Thyroid gland (tissue), 4 donors: ENCODE measurements around the gene SRSF3. TPM values are rescaled to one million over a fixed set of nuclear protein-coding genes. Genes with fewer than 3 reads are reported as not detected.

ENCODE experiments used
- DNase-seq, 2 donors: peaks; one replicate each; pipeline ENCODE4 v3.0.0-alpha.2; 2019
- H3K27ac ChIP-seq, 3 donors: fragments of 200-600 bp; sonication (generic); 1 replicate in 2 of 3; 2 replicates in 1 of 3; pipeline ENCODE4 v1.5.1; 2016 to 2019; ENCODE audit warnings: mild to moderate bottlenecking in 1 of 3, moderate library complexity in 1 of 3
- H3K27me3 ChIP-seq: fragments of 200-600 bp; sonication (generic); one replicate; pipeline ENCODE4 v1.5.1; 2019
- H3K36me3 ChIP-seq, 2 donors: fragments of 200-600 bp; sonication (generic); one replicate each; pipeline ENCODE4 v1.5.1; 2016 to 2019
- H3K4me1 ChIP-seq, 2 donors: fragments of 200-600 bp; sonication (generic); one replicate each; pipeline ENCODE4 v1.5.1; 2017 to 2019
- H3K4me3 ChIP-seq, 3 donors: fragments of 200-600 bp; sonication (generic); replicated peaks in 1 of 3; 1 replicate in 2 of 3; 2 replicates in 1 of 3; pipeline ENCODE4 v1.5.1; 2016; ENCODE audit warnings: mild to moderate bottlenecking in 1 of 3
- H3K9me3 ChIP-seq: fragments of 200-600 bp; sonication (generic); one replicate; pipeline ENCODE4 v1.5.1; 2017
- POLR2A ChIP-seq, 2 donors: fragments of 450-650 bp; IDR thresholded peaks; one replicate each; pipeline ENCODE4 v1.6.1; 2017; ENCODE audit warnings: antibody characterized with exemption in 2 of 2, mild to moderate bottlenecking in 2 of 2, moderate library complexity in 1 of 2
- WGBS, 2 donors: methylation state at CpG; one replicate each; pipeline ENCODE4 v1.1.5; 2017; 5-methylcytosine and 5-hydroxymethylcytosine counted together
- intact Hi-C: fragments of 100-400 bp; cut with DNase I; formaldehyde crosslinking; loops from one replicate; pipeline ENCODE4 v1.15.1; 2023
- total RNA-seq, 4 donors: library from RNA; depleted of rRNA; stranded (reverse); fragments of >200 nt; gene quantifications; one replicate each; pipeline ENCODE4 v1.2.3, GENCODE V29; 2016
- TF ChIP-seq, protein P1 (sequence below), 6 experiments: fragments of 200-600 bp in 3 of 6; fragments of 450-650 bp in 3 of 6; sonication (generic) in 3 of 6; IDR thresholded peaks; one replicate each; pipeline ENCODE4 v1.5.1; 2016 to 2019; ENCODE audit warnings: antibody characterized with exemption in 6 of 6, mild to moderate bottlenecking in 2 of 6, inconsistent platforms in 1 of 6, moderate library complexity in 1 of 6

Gene SRSF3
- total RNA-seq, 4 donors from 2014 or later = 120 to 287 (median 144) TPM

GRCh38 chr6:36627801-36628246 lies 33.7 kb downstream of the SRSF3 start:
- H3K36me3 ChIP-seq = no peaks in the 10 kb centered on the region
- DNase-seq = peak; percentile 79 to 85
- 7 to 19% methylated on average over 4 of the region's 4 CpGs for WGBS, 2 donors
- TF ChIP-seq POLR2A (IDR thresholded peaks at IDR 0.05) = no peak
- TF ChIP-seq, protein P1, sequence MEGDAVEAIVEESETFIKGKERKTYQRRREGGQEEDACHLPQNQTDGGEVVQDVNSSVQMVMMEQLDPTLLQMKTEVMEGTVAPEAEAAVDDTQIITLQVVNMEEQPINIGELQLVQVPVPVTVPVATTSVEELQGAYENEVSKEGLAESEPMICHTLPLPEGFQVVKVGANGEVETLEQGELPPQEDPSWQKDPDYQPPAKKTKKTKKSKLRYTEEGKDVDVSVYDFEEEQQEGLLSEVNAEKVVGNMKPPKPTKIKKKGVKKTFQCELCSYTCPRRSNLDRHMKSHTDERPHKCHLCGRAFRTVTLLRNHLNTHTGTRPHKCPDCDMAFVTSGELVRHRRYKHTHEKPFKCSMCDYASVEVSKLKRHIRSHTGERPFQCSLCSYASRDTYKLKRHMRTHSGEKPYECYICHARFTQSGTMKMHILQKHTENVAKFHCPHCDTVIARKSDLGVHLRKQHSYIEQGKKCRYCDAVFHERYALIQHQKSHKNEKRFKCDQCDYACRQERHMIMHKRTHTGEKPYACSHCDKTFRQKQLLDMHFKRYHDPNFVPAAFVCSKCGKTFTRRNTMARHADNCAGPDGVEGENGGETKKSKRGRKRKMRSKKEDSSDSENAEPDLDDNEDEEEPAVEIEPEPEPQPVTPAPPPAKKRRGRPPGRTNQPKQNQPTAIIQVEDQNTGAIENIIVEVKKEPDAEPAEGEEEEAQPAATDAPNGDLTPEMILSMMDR (IDR thresholded peaks at IDR 0.05) = no peak
- peaks cover 27 to 56% of the 10 kb centered on the region in 2 donors for H3K4me1 ChIP-seq
- peak overlapping the region; percentile 26 to 65 (median 63) for H3K27ac ChIP-seq
- intact Hi-C loops = loop anchor here (5.0 to 10.0 kb wide), 2 partner anchors 49 to 97 kb away; partner anchors contain the start of gene CDKN1A
- H3K9me3 ChIP-seq = no peaks in the 10 kb centered on the region
- H3K27me3 ChIP-seq = no peaks in the 10 kb centered on the region
- no peak overlapping the region for H3K4me3 ChIP-seq

- H3K27ac ChIP-seq = peak overlapping the region in 2 of 3 donors; percentile 37 to 81
- DNase-seq = peak in 1 of 2 donors; percentile 13
- WGBS, 2 donors = 81 to 84% methylated on average over 11 of the region's 11 CpGs
- no peaks in the 10 kb centered on the region for H3K27me3 ChIP-seq
- no peaks in the 10 kb centered on the region for H3K9me3 ChIP-seq
- TF ChIP-seq, protein P1 (IDR thresholded peaks at IDR 0.05) = no peak
- TF ChIP-seq POLR2A (IDR thresholded peaks at IDR 0.05) = no peak
- H3K4me1 ChIP-seq = peaks cover 35 to 47% of the 10 kb centered on the region in 2 donors
- H3K36me3 ChIP-seq = no peaks in the 10 kb centered on the region
- no peak overlapping the region for H3K4me3 ChIP-seq
- intact Hi-C loops = loop anchor here (5.0 to 10.0 kb wide), 3 partner anchors 48 to 1755 kb away; partner anchors contain the start of gene CDKN1A
Observed at GRCh38 chr6:36629784-36630183, 35.6 kb downstream of the SRSF3 start.

- H3K4me3 ChIP-seq = no peak overlapping the region
- peak; percentile 54 to 59 for DNase-seq
- peaks cover 27 to 38% of the 10 kb centered on the region in 2 donors for H3K4me1 ChIP-seq
- TF ChIP-seq, protein P1 (IDR thresholded peaks at IDR 0.05) = no peak
- TF ChIP-seq POLR2A (IDR thresholded peaks at IDR 0.05) = no peak
- H3K27me3 ChIP-seq = no peaks in the 10 kb centered on the region
- intact Hi-C loops = loop anchor here (10.0 kb wide), 1 partner anchor 1753 kb away; no protein-coding TSS in a partner anchor
- no peaks in the 10 kb centered on the region for H3K36me3 ChIP-seq
- 48 to 49% methylated on average over 14 of the region's 14 CpGs for WGBS, 2 donors
- no peak overlapping the region for H3K27ac ChIP-seq
- no peaks in the 10 kb centered on the region for H3K9me3 ChIP-seq
Observed at GRCh38 chr6:36631326-36632011, 37.3 kb downstream of the SRSF3 start.

GRCh38 chr6:36633370-36633769 lies 39.2 kb downstream of the SRSF3 start:
- TF ChIP-seq POLR2A (IDR thresholded peaks at IDR 0.05) = no peak
- TF ChIP-seq, protein P1 (IDR thresholded peaks at IDR 0.05) = no peak
- Histone ChIP-seq H3K4me1 (peaks cover 16 to 22% of the 10 kb centered on the region in 2 donors), H3K36me3 (no peaks in the 10 kb centered on the region), H3K27me3 (no peaks in the 10 kb centered on the region), H3K4me3 (no peak overlapping the region), H3K27ac (no peak overlapping the region), H3K9me3 (no peaks in the 10 kb centered on the region)
- 94 to 96% methylated on average over 3 to 6 of the region's 6 CpGs for WGBS, 2 donors
- intact Hi-C loops = loop anchor here (10.0 kb wide), 1 partner anchor 1751 kb away; no protein-coding TSS in a partner anchor
- DNase-seq = no peak

DNA sequence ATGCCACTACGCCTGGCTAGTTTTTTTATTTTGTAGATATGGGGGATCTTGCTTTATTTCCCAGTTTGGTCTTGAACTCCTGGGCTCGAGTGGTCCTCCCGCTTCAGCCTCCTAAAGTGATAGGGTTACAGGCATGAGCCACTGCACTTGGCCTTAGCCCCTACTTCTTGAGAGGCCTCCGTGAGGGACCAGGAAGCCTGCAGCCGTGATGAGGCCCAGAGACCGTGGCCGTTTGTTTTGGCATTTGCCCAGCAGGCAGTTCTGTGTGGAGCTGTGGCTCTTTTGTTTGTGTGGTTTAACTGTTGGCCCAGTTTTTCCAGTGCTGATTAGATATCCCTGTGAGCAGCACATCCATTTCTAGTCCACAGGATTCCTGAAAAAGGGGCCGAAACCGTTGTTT lies 39.8 kb downstream of the SRSF3 start:
- peaks cover 14 to 20% of the 10 kb centered on the region in 2 donors for H3K4me1 ChIP-seq
- H3K4me3 ChIP-seq = no peak overlapping the region
- no peak for TF ChIP-seq POLR2A (IDR thresholded peaks at IDR 0.05)
- H3K36me3 ChIP-seq = no peaks in the 10 kb centered on the region
- H3K9me3 ChIP-seq = no peaks in the 10 kb centered on the region
- DNase-seq = peak; percentile 79 to 86
- no peaks in the 10 kb centered on the region for H3K27me3 ChIP-seq
- no peak overlapping the region for H3K27ac ChIP-seq
- WGBS, 2 donors = 30 to 53% methylated on average over 5 to 9 of the region's 9 CpGs
- intact Hi-C loops = loop anchor here (10.0 kb wide), 1 partner anchor 1751 kb away; no protein-coding TSS in a partner anchor
